G401 (cell line): ENCODE data around the gene GRM1. TPM values are rescaled to one million over a fixed set of nuclear protein-coding genes. Genes with fewer than 3 reads are reported as not detected.

Experiments
- DNase-seq: peaks from one replicate; pipeline ENCODE4 v3.0.0-alpha.2; 2015; ENCODE audit warnings: low spot score
- in situ Hi-C: cut with HindIII; loops from 2 replicates; pipeline ENCODE4 v1.10.0; 2016; ENCODE audit warnings: low sequenced_read_pairs, mixed read lengths
- total RNA-seq: library from RNA; depleted of rRNA; stranded (reverse); fragments of >200 nt; shearing (Covaris generic); gene quantifications from 2 replicates; pipeline ENCODE4 v1.2.3, GENCODE V29; 2014

Gene GRM1
- total RNA-seq, 1 experiment from 2014 or later: not detected

DNA sequence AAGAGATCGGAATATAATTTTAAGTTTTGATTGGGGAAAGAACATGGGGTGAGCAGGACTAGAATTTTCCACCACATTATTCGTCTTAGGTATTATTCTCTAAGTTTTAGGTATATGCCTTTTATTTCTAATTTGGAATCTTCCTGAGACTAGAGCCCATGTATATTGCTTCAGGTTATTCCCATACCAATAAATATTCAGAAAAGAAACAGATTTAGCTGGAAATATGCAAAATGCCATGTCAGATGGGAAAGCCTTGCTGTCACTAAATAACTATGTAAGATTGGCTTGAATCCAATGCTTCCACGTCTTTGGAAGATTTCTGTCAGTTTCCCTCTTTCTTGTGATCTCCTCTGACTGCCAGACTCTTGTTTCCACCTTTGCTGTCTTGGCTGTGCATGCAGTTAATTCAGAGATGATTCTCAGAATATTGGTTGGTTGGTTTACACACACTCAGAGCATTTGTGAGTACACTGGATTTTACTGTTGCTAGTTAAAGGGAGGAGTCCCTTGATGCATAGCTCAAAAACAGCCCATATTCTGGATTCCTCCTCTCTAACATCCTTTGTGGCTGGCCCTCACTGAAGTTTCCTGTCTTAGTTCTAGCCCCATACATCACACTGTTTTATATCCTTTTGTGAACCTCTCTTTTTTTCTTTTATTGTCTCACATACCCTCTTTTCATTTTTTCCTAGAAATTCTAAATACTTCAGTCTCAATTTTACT lies 64.3 kb downstream of the GRM1 start:
- no peak for DNase-seq
- in situ Hi-C loops: no loop called here

DNA sequence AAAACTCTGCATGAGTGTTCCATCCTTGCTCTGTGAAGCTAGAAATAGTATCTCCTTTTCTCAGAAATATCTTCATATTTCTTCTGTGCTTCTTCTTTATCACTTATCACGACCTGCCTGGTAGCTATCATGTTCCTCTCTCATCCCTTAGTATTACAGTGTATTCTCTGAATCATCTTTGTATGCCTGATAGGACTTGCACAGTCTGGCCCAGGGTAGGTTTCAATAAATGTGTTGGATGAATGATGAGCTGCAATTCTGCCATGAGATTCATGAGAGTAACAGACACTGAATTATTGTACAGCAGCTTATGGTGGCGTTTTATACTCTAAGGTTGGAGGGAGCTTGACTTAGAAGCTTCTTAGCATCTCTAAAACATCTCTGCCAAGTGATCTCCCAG lies 66.6 kb downstream of the GRM1 start:
- no peak for DNase-seq
- in situ Hi-C loops: no loop called here

DNA sequence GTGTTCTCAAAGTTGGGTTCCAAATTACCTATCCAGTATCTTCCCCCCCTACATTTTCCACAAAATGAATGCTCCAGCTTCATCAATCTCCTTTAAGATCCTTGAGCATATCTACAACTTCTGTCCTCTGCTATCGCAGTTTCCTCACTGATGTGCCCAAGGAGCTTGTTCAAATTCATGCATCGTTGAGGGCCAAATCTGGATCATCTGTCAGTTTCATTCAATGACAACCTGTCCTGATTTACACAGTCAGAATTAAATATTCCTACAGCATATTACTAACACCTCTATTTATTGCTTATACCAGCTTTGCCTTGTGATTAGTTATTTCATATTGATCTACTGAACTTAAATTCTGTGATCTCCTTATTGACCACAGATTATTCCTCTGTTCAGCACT lies 68.7 kb downstream of the GRM1 start:
- in situ Hi-C loops: no loop called here
- DNase-seq: peak; percentile 69

DNA sequence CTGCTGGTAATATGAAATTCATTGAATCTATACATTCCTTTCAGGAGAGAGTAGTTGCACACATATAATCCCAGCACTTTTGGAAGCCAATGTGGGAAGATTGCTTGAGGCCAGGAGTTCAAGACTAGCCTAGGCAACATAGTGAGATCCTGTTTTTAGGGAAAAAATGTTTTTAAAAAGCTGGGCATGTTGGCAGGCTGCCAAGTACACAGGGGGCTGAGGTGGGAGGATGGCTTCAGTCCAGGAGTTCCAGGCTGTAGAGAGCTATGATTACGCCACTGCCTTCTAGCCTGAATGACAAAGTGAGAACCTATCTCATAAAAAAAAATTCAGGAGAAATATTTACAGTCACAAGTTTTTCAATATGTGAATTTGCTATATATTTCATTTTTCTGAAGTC lies 71.9 kb downstream of the GRM1 start:
- DNase-seq: no peak
- in situ Hi-C loops: no loop called here

DNA sequence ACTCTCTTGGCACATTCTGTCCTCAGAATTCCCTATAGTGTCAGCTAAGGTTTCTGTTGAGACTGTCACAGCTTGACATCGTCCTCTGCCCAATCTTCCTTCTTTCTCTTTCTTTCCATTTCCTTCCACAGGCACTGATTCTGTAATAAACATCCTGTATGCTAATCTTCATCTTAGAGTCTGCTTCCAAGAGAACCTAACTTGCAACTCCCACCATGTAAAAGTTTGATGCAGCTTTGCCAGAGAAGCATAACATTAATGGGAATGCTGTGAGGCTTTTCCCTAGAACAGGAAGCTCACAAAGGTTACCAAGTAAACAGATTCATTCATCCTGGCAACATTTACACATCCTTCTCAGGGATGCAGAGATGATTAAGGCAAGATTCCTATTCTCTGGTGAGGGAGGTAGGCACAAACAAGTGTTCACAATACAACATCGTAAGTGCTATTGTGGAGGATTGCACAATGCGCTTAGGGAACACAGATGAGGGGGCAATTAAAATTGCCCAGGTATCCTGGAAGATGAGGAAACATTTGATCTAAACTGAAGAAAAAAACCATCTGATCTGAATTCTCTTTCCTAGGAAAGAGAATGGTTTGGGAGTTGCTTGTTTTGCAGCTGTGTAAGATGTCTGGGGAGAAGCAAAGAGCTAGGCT lies 74.7 kb downstream of the GRM1 start:
- in situ Hi-C loops: no loop called here
- no peak for DNase-seq

DNA sequence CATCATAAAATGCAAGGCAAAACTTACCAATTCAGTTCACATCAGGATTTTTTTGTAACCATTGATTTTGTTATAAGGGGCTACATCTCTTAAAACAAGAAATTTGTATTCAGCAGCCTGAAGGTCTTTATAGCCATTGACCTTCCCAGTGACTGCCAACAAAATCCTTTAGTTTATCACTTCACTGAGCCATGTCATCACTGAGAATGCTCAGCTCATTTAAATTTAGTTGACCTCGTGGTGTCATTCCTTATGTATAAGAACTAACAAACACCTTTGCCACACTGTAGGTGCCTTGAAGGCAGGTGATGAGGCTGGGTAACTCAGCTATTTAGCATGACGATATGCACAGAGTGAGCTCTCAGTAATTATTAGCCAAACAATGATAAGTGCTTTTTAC lies 77.7 kb downstream of the GRM1 start:
- in situ Hi-C loops: no loop called here
- DNase-seq: no peak

DNA sequence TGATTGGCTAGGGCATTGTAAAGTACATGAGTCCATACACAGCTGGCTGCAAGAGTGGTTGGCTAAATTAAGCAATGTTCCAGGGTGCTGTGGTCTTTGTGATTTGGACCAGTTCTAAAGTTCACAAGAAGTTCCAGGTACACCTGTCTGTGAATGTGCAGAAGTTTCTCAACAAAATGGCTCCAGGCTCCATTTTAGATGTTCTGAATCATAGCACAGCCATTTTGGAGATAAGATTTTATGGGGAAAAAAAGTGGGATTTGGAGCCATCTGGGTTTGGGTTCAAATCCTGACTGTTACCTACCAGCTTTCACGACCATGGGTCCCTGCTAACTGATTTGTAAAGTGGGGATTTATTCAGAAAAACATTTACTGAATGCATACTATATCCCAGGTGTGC lies 82.1 kb downstream of the GRM1 start:
- no peak for DNase-seq
- in situ Hi-C loops: no loop called here

DNA sequence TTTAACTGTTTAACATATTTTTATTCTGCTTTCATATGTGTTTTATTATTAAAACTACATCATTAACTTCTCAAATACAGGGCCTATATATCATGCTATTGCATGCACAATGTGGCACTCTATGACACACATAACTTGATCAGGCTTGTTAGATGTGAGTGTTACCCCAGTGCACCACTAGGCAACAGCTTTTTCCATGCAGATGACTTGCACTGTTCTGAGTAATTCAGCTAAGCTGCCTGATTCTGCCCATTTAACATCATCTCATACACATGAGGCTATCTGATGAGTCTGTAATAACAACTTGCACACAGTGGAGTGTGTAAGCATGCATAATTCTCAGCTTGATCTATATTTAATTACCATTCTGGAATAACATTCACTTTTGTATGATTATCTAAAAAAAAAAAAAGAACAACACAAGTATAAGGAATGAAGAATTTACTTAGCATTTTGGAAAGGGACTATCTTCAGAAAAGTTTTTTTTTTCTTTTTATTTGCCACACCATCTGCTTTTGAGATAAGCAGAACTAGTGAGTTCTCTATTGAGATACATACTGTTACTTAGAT lies 83.1 kb downstream of the GRM1 start:
- peak; percentile 59 for DNase-seq
- in situ Hi-C loops: no loop called here

DNA sequence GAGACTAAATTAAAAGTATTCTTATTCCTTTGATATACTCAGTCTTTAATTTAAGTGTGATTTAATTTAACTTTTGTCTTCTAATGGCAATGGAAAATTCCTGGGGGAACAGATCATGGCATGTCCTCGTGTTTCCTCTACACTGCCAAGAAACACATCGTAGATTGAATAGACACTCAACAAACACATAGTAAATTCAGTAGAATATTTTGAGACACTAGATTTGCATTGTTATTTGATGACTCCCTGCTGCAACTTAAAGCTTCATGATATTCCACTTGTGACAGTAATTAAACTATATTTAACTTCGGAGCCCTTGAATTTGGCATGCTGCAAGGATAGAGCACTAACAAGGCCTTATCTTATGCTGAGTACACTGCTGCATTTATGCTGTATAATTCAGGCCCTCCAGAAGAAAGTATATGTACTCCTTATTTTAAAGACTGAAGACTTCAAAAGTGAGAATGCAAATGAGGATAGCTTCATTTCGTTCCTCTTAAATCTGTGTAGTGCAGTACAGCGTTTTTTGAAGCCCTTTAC lies 84.3 kb downstream of the GRM1 start:
- no peak for DNase-seq
- in situ Hi-C loops: no loop called here

DNA sequence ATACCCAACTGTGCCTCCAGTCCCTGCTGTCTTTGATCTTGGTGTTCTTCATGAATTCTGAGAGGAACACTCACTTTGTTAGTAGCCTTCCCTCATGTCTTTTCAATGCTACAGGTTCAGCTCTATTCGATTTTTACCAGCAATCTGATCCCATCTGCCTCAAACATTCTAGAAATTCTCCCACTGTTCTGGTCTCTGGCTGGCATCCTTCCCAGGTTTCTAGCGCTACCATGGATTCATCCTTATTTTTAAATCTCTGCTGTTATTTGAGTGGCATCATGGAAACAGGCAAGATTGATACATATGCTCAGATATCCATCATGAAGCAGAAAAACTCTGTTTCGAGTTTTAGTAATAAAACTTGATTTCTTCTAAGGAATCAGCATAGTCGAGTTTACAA lies 94.8 kb downstream of the GRM1 start:
- DNase-seq: peak; percentile 78
- in situ Hi-C loops: no loop called here

DNA sequence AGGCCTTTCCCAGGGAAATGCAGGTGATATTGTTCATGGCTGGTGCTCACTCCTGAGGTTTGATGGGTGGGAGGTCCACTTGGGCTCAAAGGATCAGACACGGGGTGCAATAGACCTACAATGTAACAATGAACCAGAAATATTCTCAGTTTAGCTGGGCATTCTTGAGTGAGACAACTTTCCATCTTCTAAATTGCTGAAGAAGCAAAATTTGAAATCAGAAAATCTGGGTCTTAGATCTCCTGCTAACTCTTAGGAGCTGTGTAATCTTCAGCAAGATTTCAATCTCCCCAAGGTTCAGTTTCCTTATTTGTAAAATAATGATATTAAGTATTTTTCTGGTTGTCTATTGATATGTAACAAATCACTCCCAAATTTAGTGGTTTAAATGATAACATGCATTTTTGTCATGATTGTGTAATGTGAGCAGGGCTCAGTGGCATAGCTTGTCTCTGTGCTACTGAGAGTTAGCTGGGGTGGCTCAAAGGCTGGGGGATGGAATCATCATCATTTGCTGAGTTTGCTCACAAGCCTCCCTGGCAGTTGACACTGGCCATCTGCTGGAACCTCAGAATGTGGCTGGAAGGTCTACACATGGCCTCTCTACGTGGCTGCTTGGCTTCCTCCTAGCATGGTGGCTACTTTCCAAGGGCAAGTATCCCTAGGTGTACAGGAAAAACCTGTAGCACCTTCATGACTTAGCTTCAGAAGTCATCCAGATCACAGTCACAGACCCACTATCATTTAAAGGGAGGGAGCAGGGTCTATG lies 98.8 kb downstream of the GRM1 start:
- peak; percentile 93 for DNase-seq
- in situ Hi-C loops: no loop called here

DNA sequence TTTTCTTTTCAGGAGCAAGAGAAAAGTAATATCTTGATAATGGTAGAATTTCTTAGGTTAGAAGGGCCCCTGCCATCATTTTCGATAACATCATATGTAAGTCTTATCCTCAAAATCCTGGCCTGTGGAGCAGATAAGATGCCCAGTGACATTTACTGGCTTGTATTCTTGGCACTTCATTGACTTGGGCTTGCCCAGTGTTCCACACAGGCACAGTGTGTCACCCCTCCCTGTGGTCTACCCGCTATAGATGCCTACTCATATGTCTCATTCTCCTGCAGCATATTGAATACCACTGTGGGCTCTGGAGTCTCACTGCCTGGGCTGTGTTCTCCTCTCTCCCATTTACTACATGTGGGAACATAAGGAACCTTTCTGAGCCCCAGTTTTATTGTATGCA lies 105.0 kb downstream of the GRM1 start:
- in situ Hi-C loops: no loop called here
- peak; percentile 90 for DNase-seq

DNA sequence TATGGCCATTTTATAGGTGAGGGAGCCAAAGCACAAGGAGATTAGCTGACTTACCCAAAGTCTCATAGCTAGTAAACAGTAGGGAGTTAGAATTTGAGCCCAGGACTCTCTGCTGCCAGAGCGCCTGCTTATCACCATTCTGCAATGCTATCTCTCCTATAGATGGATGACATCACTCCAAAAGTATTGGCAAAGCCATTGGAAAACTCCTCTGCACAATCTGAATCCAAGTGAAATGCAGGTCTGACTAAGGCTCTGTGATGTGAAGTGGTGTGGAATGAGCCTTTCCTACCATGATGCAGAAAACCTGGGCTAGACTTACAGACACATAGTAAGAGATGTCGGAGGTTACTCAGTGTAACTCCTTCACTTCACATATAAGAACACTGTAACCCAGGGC lies 106.3 kb downstream of the GRM1 start:
- no peak for DNase-seq
- in situ Hi-C loops: no loop called here

DNA sequence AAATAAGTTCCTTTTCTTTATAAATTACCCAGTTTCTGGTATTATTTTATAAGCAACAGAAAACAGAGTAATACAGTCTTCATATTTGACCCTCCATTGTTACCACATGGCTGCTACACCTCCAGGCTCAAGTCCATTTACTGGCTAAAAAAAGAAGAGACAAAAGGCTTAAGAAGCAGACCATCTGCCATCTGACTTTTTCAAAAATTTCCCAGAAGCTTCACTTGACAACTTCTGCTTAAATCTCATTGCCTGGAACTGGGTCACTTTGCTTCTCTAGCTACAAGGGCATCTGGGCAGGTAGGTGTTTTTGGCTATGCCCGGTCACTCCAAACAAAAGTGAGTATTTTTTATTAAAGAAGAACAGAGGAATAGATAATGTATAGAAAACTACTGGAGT lies 118.0 kb downstream of the GRM1 start:
- peak; percentile 82 for DNase-seq

DNA sequence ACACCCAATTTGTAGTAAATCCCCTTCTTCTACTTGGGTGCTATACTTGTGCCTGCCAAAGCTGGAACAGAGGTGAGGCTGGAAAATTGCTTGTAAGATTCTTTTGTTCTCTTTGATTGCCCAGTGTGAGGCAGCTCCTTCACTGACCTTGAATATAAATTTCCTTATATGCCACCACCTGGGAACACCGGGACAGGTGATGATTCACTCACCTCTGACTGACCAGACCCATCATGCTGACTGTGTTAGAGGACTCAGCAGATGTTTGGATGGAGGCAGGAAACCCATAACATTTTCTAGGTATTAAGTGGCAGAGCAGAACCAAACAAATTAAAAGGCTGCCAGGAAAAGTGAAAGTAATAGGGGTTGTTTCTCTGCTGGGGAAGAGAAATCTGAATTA lies 120.9 kb downstream of the GRM1 start:
- DNase-seq: no peak
- in situ Hi-C loops: no loop called here

More for the DNA sequence above, 118.0 kb downstream of the GRM1 start:
- in situ Hi-C loops: no loop called here

DNA sequence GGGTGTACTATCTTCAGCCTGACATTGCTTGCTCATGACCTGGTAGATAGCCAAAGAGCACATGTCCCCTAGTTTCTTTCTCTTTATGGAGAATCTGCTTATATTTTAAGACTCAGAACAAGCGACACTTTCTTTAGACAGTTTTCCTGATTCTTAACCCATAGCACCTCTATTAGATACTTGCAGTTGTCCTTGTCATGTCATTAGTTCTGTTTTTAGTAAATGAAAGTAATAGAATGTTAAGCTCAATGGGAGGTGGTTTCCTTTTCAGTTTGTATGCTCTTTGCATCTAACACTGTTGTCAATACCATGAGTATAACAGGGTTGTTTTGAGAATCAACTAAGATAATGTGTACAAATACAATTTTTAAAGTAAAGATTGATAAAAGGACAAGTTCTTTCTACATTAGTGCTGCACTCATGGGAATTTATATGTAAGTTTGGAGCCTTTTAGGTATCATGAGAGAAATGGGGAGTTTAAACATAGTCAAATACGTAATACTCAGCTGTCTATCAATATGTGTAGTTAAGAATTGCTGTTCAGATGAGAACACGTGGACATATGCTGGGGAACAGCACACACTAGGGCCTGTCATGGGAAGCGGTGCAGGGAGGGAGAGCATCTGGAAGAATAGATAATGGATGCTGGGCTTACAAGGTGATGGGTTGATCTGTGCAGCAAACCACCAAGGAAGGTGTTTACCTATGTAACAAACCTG lies 124.3 kb downstream of the GRM1 start:
- no peak for DNase-seq
- in situ Hi-C loops: no loop called here

DNA sequence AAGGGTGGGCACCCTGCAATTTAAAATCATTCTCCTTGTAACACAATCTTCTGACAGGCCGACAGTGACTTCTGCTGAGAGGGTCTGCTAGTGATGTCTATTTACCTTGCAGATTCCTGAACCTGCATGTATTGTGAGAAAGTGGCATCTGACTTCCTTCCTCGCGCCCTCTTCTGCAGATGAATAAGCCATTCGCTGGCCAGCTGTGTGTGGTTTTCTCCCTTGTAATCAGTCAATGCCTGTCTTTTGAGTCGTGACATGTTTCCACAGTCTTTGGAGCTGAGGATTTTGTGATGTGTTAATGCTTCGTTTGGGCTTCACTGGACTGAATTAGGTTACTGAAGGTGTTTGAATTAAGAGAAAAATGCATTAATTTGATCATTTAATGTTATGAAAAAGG lies 125.3 kb downstream of the GRM1 start:
- in situ Hi-C loops: no loop called here
- no peak for DNase-seq

DNA sequence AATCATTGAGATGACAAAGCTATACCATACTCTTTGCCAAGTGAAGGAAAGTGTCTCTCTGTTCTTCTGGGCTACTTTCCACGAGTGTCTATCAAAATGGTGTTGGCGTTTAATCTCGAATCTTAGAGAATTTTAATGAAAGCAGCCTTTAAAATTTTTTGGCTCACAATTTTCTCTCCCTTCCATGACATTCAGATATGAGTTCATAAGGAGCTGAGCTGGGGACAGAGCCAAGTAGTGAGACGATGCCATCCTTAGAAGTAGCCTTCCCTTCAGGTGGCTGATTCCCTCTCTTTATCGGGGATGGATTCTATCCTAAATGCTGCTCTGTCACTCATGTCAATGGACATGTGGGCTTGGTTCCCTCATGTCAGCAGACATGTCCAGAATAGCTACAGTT lies 132.8 kb downstream of the GRM1 start:
- in situ Hi-C loops: no loop called here

DNA sequence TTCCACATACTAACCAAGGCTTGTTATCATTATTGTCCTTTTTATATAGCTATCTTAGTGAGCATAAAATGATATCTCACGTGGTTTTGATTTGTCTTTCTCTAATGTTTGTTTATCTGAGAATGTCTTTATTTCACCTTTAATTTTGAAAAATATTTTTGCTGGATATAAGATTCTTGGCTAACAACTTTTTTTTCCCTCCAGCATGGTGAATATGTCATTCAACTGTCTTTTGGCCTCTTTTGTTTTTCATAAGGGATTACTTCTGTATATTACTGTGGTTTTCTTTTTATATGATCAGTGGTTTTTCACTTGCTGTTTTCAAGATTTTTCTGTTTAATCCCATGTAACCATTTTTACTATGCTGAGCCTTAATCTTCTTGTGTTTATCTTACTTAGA lies 141.0 kb downstream of the GRM1 start:
- no peak for DNase-seq
- in situ Hi-C loops: no loop called here

More for the DNA sequence above, 132.8 kb downstream of the GRM1 start:
- DNase-seq: peak; percentile 54
